Measurements from ENCODE around the gene HLA-DMA.

Gene HLA-DMA

GRCh38 chr6:32974541-32975308 lies 21.8 kb upstream of the HLA-DMA start:
- no peak for DNase-seq

DNA sequence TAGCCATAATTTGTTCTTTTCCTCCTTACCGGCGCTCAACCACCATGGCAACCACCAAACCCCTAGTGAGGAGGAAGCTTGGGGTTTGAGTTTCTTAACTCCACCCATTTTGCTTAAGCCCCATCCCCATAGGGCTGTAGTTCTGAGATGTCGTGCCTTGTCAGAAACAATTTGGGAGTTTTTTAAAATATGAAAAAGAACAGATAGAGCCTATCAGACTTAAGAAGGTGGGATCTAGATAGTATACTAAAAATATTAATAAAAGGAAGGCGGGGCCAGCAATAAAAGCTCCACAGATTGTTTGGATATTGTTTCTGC lies 21.1 kb upstream of the HLA-DMA start:
- peak in 1 of 51 donors; percentile 67 for DNase-seq

- DNase-seq: peak in 10 of 51 donors; percentile 9 to 67 (median 40)
Observed at GRCh38 chr6:32973144-32974015, 20.5 kb upstream of the HLA-DMA start.

- peak in 17 of 51 donors; percentile 33 to 85 (median 64) for DNase-seq
Observed at GRCh38 chr6:32972353-32973143, 19.7 kb upstream of the HLA-DMA start.

DNA sequence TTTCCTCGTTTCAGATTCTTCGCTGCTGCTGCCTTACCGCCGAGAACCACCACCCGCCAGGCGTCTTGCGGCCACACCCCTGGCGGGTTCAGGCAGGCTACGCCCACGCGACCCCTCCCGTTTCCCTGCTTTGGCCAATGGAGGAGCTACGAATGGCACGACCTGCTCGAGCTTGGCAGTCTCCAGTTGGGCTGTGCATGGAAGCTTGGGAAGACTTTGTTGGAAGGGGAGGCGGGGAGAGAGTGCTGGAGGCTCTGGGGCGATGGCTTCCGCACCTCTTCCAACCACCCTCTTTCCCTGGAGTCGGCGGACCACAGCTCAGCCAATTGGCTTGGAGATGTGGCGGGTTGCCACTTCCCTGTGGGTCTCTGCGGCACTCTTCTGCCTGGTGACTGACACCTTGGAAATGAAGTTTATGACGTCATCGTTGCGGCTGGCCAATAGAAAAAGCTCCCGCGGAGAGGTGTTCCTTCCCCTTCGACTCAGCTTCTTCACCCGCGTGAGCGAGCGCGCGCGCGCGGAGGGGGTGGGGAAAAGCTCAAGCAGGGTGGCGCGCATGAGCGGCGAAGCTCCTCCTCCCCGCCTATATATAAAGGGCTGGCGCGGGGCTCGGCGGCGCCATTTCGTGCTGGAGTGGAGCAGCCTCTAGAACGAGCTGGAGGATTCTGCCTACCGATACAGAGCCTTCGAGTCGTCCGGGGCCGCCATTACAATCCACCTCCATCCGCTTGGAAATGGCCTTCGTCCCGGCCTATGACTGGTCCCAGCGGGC lies 18.9 kb upstream of the HLA-DMA start:
- peak; percentile 92 to 100 (median 99) for DNase-seq

GRCh38 chr6:32971242-32971580 lies 18.3 kb upstream of the HLA-DMA start:
- DNase-seq: no peak

DNA sequence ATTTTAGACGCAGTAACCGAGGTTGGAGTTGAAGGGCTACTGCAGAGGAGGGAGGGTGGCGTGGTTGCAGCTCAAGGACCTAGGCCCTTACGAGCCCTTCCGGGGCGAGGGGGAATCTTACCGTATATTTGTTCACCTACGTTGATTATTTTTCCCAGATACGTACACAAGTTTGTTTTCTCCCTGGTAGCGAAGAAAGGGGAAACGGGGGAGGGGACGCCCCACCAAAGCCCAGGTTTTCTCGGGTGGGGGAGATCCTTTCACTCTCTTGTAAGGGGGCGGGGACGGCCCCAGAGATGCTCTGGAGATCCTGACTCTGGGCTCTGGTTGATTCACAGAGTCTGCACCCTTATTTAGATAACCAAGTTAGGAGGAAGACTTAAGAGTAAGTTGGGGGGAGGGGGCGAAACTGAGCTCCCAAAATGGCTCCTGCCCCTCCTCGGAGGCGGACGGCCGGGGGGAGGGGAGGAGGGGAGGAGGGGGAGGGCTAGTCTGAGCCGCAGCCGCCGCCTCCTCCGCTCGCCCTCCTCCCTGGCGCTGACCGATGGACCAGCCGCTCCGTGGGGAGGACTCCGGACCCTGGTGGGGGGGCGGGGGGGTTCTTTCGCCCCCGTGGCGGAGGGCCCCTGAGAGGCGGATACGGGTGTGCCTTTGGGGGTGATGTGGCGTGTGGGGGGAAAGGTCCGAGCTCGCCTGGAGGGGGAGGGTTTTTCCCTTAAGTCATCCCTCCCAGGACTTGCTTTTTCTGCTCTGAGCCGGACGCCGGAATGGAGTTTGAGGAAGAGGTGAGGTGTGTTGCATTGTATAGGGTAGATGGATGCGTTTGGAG lies 17.7 kb upstream of the HLA-DMA start:
- DNase-seq: peak; percentile 31 to 92 (median 70)

GRCh38 chr6:32969685-32970412 lies 17.0 kb upstream of the HLA-DMA start:
- peak in 50 of 51 donors; percentile 29 to 92 (median 58) for DNase-seq

DNA sequence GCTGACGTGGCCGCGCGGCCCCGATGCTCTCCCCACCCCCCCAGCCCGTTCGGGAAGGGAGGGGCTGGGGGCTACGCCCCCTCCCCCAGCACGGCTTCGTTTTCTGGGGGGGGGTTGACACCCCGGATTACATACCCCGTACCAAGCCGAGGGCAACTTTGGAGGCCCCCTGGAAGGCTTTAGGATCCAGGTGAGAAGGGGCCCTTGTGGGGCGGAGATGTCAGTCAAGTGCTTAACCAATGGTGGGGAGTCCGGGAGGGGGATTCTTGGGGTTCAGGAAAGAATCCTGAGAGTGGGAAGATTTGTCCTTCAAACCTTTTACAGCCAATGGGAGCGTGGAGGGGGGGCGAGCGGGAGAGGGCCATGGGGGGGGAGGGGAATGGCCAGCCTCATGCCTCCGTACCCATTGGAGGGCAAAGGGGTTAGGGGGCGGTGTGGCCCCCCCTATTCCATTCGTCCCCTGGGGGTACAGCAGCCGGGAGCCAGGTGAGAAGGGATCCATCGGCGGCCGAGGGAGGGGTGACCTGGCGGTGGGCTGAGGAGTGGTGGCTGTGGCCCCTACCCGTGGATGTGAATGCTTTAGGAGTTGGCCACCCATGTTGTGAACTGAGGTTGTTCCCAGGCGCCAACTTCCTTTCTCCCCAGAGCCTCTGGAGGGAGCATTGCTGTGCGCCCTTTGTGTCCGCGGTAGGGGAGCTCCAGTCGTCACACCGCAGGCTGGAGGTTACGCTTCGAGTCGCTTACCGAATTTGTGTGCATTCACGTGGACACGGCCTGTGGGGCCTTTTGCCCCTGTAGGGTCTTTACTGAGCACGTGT lies 16.2 kb upstream of the HLA-DMA start:
- DNase-seq: peak in 44 of 51 donors; percentile 51 to 97 (median 76)

- DNase-seq: peak; percentile 83 to 100 (median 95)
Observed at GRCh38 chr6:32968093-32968866, 15.4 kb upstream of the HLA-DMA start, which contains the start of gene BRD2. BRD2 (plus strand) TSS chr6:32968594; CDS start chr6:32972899, 4,305 bp downstream.

DNA sequence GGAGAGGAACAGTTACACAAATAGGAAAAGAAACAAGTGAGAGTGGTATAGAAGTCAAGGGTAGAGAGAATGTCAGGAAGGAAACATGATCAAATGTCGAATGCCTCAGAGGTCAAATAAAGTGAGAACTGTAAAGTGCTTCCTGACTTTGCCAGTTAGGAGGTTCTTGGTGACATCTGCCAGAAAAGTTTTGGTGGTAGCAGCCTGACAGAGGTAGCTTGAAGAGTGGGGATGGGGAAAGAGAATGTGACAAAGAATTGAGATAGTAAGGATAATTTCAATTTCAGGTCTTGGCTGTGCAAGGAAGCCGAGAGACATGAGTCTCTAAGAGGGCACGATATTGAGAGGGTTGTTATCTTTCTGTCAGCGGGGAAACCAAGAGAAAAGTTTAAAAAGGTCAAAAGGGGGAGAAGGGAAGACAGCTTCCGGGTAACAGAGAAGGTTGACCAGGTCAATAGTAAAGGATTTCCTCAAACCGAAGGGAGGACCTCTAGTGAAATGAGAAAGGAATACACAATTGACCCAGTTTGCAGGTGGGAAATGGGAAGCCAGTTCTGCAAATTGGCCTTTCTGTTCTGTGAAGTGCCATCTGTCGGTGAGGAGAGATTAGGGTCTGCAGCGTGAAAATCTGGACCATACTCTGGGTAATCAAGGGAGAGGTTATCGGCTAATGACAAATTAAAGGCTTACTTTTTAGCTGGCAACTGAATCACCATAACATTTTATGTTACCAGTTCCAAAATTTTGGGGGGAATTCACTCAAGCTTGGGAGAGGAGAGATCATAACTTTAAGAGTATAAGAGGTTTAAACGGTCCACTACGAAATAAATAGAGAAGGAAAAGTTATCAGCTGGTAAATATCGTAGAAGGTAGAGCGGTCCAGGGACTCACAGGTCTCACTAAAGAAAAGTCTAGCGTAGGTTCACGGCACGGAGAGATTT lies 14.5 kb upstream of the HLA-DMA start:
- DNase-seq: peak in 17 of 51 donors; percentile 15 to 79 (median 33)

DNA sequence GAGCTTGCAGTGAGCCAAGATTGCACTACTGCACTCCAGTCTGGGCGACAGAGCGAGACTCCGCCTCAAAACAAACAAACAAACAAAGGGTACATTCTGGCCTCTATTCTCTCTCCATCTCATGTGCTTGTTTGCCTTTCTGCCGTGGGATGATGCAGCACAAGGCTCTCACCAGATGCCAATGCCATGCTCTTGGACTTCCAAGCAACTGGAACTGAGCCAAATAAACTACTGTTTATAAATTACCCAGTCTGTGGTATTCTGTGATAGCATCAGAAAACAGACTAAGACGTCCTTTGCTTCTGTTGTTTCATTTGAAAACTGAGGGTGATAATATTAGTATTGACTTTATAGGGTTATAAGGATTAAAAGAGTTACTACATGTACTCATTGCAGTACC lies 11.9 kb upstream of the HLA-DMA start:
- DNase-seq: no peak

- no peak for DNase-seq
Observed at GRCh38 chr6:32963866-32964265, 11.0 kb upstream of the HLA-DMA start.

GRCh38 chr6:32962213-32962826 lies 9.4 kb upstream of the HLA-DMA start:
- no peak for DNase-seq

- no peak for DNase-seq
Observed at GRCh38 chr6:32960563-32960962, 7.7 kb upstream of the HLA-DMA start.

DNA sequence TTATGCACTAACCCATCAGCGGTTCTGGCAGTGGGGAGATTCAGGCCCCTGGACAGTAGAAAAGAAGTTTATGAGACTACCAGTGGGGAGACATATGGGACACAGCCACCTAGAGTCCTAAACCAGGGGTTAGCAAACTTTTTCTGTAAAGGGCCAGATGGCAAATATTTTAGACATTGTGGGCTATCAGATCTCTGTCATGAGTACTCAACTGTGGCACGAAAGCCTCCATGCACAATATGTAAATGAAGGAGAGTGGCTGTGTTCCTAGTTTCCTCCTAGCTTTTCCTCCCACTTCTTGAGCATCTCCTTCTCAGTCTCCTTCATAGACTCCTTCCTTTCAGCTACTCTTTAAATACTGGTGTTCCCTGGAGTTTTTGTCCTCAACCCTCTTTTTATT lies 3.3 kb upstream of the HLA-DMA start:
- no peak for DNase-seq

All from hypothalamus (tissue), 51 donors.